Suprapubic skin (tissue), 4 donors: Measurements from ENCODE around the gene PXMP2.

Experiments
- CTCF ChIP-seq, 2 donors: fragments of 200-600 bp in 1 of 2; fragments of 450-650 bp in 1 of 2; sonication (generic) in 1 of 2; IDR thresholded peaks; one replicate each; pipeline ENCODE4 v1.5.1; 2016 to 2019; ENCODE audit warnings: antibody characterized with exemption in 2 of 2, mild to moderate bottlenecking in 1 of 2, moderate library complexity in 1 of 2
- EP300 ChIP-seq: sonication (generic); formaldehyde crosslinking; IDR thresholded peaks from one replicate; pipeline ENCODE4 v1.6.1; 2017; ENCODE audit warnings: antibody characterized with exemption
- POLR2A ChIP-seq, 2 donors: fragments of 450-650 bp; IDR thresholded peaks; one replicate each; pipeline ENCODE4 v1.6.1; 2017; ENCODE audit warnings: antibody characterized with exemption in 2 of 2, mild to moderate bottlenecking in 2 of 2, moderate library complexity in 2 of 2
- POLR2AphosphoS5 ChIP-seq, 3 donors: sonication (generic); formaldehyde crosslinking; IDR thresholded peaks; one replicate each; pipeline ENCODE4 v1.6.1; 2017; ENCODE audit warnings: antibody characterized with exemption in 3 of 3

- no peak for TF ChIP-seq CTCF (IDR thresholded peaks at IDR 0.05)
- no peak for TF ChIP-seq POLR2AphosphoS5 (IDR thresholded peaks at IDR 0.05)
- no peak for TF ChIP-seq EP300
- TF ChIP-seq POLR2A (IDR thresholded peaks at IDR 0.05) = no peak
Observed at GRCh38 chr12:132730353-132730752, 43.0 kb downstream of the PXMP2 start.
